ENCODE data around the gene ARHGEF37.

GRCh38 chr5:149552553-149553160 lies 28.6 kb upstream of the ARHGEF37 start:
- TF ChIP-seq POLR2AphosphoS5 (IDR thresholded peaks at IDR 0.05) (no peak), POLR2A (IDR thresholded peaks at IDR 0.05) (no peak)

Data from breast epithelium (tissue), 3 donors.